Upper lobe of left lung (tissue), 4 donors: ENCODE results near the gene COQ4.

ENCODE experiments used
- CTCF ChIP-seq, 6 experiments: fragments of 450-650 bp in 4 of 6; fragments of 200-600 bp in 2 of 6; sonication (generic) in 2 of 6; IDR thresholded peaks; one replicate each; pipeline ENCODE4 v1.5.1; 2016 to 2019; ENCODE audit warnings: antibody characterized with exemption in 6 of 6
- POLR2A ChIP-seq, 4 donors: fragments of 450-650 bp; IDR thresholded peaks; one replicate each; pipeline ENCODE4 v1.5.1; 2016 to 2017; ENCODE audit warnings: antibody characterized with exemption in 4 of 4, mild to moderate bottlenecking in 2 of 4
- POLR2AphosphoS5 ChIP-seq, 2 donors: sonication (generic); formaldehyde crosslinking; IDR thresholded peaks; one replicate each; pipeline ENCODE4 v1.5.1; 2017; ENCODE audit warnings: antibody characterized with exemption in 2 of 2

- TF ChIP-seq POLR2A (IDR thresholded peaks at IDR 0.05) = no peak
- no peak for TF ChIP-seq CTCF (IDR thresholded peaks at IDR 0.05)
- TF ChIP-seq POLR2AphosphoS5 (IDR thresholded peaks at IDR 0.05) = no peak
Observed at GRCh38 chr9:128362774-128363173, 40.1 kb downstream of the COQ4 start.
